Measurements from ENCODE around the gene KIF26A. TPM values are rescaled to one million over a fixed set of nuclear protein-coding genes. Genes with fewer than 3 reads are reported as not detected.

KIF26A gene
- total RNA-seq, 3 donors from 2014 or later, result 1.4 to 4.6 (median 2.2) TPM

DNA sequence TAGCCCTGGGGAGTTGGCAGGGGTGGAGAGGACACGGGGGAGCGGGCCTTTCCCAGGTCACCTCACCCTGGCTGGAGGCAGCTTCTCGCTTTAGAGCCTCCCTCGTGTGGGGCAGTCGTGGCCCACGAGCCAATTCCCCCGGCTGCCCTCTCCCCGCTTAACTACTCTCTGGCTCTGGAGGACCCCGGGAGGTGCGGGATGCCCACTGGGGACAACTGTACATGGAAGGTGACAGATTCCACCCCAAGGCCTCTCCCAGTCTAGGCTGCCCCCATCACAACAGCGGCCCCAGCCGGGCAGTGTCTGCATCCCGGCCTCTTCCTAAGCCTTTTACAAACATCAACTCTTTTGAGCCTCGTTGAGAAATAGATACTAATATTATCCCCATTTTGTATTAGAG lies 78.1 kb downstream of the KIF26A start:
- Histone ChIP-seq H3K27ac (no peak overlapping the region), H3K9me3 (no peaks in the 10 kb centered on the region), H3K27me3 (peaks cover 0 to 53% of the 10 kb centered on the region in 2 donors), H3K4me3 (no peak overlapping the region), H3K4me1 (no peaks in the 10 kb centered on the region), H3K36me3 (no peaks in the 10 kb centered on the region)
- no peak for DNase-seq (ENCODE audit: low spot score in 2 of 2)
- intact Hi-C loops (cut with DNase I; ENCODE audit: low total_unique reads), result no loop called here
- TF ChIP-seq POLR2AphosphoS5 (IDR thresholded peaks at IDR 0.05), result no peak
- no peak for TF ChIP-seq POLR2A (IDR thresholded peaks at IDR 0.05)
- TF ChIP-seq, protein P1, sequence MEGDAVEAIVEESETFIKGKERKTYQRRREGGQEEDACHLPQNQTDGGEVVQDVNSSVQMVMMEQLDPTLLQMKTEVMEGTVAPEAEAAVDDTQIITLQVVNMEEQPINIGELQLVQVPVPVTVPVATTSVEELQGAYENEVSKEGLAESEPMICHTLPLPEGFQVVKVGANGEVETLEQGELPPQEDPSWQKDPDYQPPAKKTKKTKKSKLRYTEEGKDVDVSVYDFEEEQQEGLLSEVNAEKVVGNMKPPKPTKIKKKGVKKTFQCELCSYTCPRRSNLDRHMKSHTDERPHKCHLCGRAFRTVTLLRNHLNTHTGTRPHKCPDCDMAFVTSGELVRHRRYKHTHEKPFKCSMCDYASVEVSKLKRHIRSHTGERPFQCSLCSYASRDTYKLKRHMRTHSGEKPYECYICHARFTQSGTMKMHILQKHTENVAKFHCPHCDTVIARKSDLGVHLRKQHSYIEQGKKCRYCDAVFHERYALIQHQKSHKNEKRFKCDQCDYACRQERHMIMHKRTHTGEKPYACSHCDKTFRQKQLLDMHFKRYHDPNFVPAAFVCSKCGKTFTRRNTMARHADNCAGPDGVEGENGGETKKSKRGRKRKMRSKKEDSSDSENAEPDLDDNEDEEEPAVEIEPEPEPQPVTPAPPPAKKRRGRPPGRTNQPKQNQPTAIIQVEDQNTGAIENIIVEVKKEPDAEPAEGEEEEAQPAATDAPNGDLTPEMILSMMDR (IDR thresholded peaks at IDR 0.05), result no peak

DNA sequence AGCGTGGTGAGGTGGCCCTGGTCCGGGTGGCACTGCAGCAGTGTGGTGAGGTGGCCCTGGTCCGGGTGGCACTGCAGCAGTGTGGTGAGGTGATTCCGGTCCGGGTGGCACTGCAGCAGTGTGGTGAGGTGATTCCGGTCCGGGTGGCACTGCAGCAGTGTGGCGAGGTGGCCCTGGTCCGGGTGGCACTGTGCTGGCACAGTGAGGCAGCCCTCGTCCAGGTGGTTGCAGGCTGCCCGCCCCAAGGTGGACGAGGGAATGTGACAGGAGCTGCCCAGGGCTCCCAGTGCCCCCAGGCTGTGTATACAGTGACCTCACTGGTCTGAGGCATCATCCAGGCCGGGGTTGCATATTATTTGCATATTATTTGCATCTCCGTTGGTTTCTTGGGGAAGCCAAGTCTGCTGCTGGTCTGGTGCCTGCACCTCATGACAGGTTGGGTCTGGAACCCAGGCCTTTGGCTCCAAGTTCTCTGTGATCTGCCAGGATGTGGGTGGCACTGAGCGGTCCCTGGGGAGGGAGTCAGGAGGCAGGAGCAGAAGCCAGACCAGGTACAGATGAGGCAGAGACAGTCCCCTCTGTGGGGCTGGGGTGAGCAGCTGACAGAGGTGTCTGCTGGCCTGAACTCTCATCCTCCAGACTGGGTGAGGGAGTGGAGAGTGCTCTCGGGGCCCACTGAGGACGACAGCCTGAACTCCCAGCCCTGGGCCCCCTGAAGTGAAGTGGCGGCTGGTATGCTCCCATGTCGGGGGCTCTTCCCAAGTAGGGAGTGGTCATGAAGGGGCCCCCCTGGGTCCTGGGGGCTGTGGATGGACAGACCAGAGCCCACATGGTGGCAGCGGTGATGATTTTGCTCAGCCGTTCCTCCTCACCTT lies 79.3 kb downstream of the KIF26A start:
- DNase-seq (ENCODE audit: low spot score in 2 of 2), result no peak
- intact Hi-C loops (cut with DNase I; ENCODE audit: low total_unique reads), result no loop called here
- H3K4me3 ChIP-seq, result no peak overlapping the region

DNA sequence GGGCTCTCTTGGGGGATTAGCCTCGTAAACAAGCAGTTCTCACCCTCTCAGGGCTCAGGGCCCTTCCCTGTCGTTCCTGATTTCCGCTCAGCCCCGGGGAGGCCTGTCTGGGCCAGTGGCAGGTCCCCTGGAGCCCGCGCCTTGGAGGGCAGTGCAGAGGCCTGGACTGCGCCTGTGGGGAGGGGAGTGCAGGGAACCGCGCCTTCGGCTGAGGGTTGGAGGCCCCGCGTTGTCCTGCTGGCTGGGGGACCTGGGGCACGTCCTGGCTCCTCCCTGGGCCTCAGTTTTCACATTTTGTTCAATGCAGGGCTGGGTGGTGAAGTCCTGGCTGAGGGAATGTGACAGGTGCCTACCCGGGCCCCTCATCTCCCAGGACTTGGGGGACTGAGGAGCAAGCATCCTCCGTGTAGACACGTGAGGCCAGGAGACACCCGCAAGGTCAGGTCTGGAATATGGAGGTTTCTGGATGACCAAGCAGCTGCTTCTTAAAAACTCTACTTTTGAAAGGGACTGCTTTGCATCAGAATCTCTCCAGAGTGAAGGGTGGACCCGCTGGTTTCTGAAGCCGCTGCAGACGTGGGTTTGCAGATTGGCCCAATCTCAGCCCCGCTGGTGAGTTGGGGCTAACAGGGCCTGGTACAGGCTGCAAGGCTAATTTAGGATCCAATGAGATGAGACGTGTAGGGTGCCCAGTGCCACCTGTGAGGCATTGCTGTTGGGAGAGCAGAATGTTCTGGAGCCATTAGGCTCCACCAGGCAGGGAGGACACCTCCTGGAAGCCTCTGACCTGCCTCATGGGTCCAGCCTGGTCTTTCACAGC lies 80.2 kb downstream of the KIF26A start:
- no peak for DNase-seq (ENCODE audit: low spot score in 2 of 2)
- H3K27ac ChIP-seq, result no peak overlapping the region
- H3K4me1 ChIP-seq, result no peaks in the 10 kb centered on the region
- H3K9me3 ChIP-seq, result no peaks in the 10 kb centered on the region
- intact Hi-C loops (cut with DNase I; ENCODE audit: low total_unique reads), result no loop called here
- H3K27me3 ChIP-seq, result peaks cover 0 to 51% of the 10 kb centered on the region in 2 donors
- H3K4me3 ChIP-seq, result no peak overlapping the region
- H3K36me3 ChIP-seq, result no peaks in the 10 kb centered on the region
- TF ChIP-seq, protein P1 (IDR thresholded peaks at IDR 0.05), result no peak
- TF ChIP-seq POLR2A (IDR thresholded peaks at IDR 0.05) (no peak), POLR2AphosphoS5 (IDR thresholded peaks at IDR 0.05) (no peak)

More for the DNA sequence above, 79.3 kb downstream of the KIF26A start:
- Histone ChIP-seq H3K27ac (no peak overlapping the region), H3K36me3 (no peaks in the 10 kb centered on the region), H3K27me3 (peaks cover 0 to 51% of the 10 kb centered on the region in 2 donors), H3K4me1 (no peaks in the 10 kb centered on the region), H3K9me3 (no peaks in the 10 kb centered on the region)
- no peak for TF ChIP-seq POLR2AphosphoS5 (IDR thresholded peaks at IDR 0.05)
- no peak for TF ChIP-seq POLR2A (IDR thresholded peaks at IDR 0.05)
- TF ChIP-seq, protein P1 (IDR thresholded peaks at IDR 0.05), result no peak

DNA sequence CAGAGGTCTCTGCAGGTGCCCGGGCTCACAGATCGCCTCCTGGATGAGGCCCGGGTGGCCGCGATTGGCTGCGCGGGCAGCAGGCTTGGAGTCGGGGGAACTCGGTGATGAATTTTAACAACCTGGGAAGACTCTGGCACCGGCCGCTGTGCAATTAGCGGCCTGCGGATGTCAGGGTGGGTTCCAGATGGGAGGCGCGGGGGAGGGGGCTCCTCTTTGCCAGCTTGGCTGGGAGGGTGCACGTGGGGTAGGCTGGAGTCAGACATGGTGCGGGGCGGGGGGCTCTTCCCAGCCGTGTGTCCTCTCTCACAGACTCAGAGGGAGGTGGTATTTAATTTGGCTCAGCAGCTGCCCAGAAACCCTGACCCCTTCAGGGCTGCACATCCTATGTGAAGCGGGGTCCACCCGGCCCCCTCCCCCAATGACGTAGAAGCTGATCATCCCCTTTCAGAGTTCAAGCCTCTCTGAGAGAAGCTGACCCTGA lies 81.4 kb downstream of the KIF26A start:
- H3K4me1 ChIP-seq, result no peaks in the 10 kb centered on the region
- H3K27me3 ChIP-seq, result peaks cover 0 to 59% of the 10 kb centered on the region in 2 donors
- H3K36me3 ChIP-seq, result no peaks in the 10 kb centered on the region
- no peak for DNase-seq (ENCODE audit: low spot score in 2 of 2)
- no peak overlapping the region for H3K4me3 ChIP-seq
- no peak overlapping the region for H3K27ac ChIP-seq
- TF ChIP-seq POLR2A (IDR thresholded peaks at IDR 0.05) (no peak), POLR2AphosphoS5 (IDR thresholded peaks at IDR 0.05) (no peak)
- TF ChIP-seq, protein P1 (IDR thresholded peaks at IDR 0.05), result no peak
- no peaks in the 10 kb centered on the region for H3K9me3 ChIP-seq
- intact Hi-C loops (cut with DNase I; ENCODE audit: low total_unique reads), result no loop called here

All from breast epithelium (tissue), 4 donors.